ENCODE data around the gene SLC9A2. TPM values are rescaled to one million over a fixed set of nuclear protein-coding genes. Genes with fewer than 3 reads are reported as not detected.

Gene SLC9A2
- total and polyA plus RNA-seq, 2 of the 13 experiments (the other 11 are each of a cell fraction or from before 2014, with no cell fraction given) = 0.02 TPM; not detected in 1

DNA sequence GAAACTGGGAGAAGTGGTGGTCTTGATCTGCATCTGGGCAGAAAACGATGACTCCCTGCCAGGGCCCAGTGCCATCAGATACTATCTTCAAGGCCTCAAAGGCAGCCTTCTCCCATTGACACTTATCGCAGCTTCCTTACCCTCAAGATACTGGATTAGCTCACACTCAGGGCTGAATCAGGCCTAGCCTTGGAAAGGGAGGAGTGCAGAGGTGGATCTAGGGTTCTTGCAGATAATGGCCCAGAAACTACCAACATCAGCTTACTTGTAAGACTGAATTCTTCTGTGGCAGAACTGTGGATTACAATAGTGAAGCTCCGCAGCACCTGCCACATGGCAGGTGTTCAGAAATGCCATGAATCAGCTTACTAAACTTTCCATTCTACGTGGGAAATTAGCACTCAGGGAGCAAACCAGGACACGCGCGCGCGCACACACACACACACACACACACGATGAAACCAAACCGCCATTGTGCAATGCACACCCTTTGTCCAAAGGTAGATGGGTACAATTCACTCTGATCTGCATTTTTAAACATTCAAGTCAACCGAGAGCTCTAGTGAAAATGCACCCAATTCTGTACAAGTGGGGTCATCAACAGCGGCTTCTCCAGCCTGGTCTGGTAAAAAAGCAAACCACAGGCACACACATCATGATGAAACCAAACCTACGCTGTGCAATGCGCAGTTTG is 116.2 kb downstream of the SLC9A2 start (continued):
- TF ChIP-seq, protein P1, sequence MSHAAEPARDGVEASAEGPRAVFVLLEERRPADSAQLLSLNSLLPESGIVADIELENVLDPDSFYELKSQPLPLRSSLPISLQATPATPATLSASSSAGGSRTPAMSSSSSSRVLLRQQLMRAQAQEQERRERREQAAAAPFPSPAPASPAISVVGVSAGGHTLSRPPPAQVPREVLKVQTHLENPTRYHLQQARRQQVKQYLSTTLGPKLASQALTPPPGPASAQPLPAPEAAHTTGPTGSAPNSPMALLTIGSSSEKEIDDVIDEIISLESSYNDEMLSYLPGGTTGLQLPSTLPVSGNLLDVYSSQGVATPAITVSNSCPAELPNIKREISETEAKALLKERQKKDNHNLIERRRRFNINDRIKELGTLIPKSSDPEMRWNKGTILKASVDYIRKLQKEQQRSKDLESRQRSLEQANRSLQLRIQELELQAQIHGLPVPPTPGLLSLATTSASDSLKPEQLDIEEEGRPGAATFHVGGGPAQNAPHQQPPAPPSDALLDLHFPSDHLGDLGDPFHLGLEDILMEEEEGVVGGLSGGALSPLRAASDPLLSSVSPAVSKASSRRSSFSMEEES (CRISPR knock-in tag; IDR thresholded peaks at IDR 0.05) = no peak
- TF ChIP-seq ZNF136 (CRISPR knock-in tag; IDR thresholded peaks at IDR 0.05; ENCODE audit: low read depth) (no peak), FLYWCH1 (CRISPR knock-in tag; IDR thresholded peaks at IDR 0.05) (no peak), XRCC5 (optimal IDR thresholded peaks at IDR 0.05; ENCODE audit: low read length) (peak; percentile 11), ZNF572 (CRISPR knock-in tag; IDR thresholded peaks at IDR 0.05) (no peak), ZNF34 (CRISPR knock-in tag; IDR thresholded peaks at IDR 0.05; ENCODE audit: borderline replicate concordance) (no peak), REXO4 (CRISPR knock-in tag; IDR thresholded peaks at IDR 0.05; ENCODE audit: borderline replicate concordance) (no peak), HOXA5 (CRISPR knock-in tag; IDR thresholded peaks at IDR 0.05) (no peak), PHF20 (CRISPR knock-in tag; IDR thresholded peaks at IDR 0.05) (no peak), ZNF7 (CRISPR knock-in tag; IDR thresholded peaks at IDR 0.05) (no peak), KAT7 (CRISPR knock-in tag; IDR thresholded peaks at IDR 0.05; ENCODE audit: borderline replicate concordance) (peak; percentile 77), MYC (CRISPR knock-in tag; IDR thresholded peaks at IDR 0.05; ENCODE audit: borderline replicate concordance) (peak; percentile 61), EEA1 (CRISPR knock-in tag; IDR thresholded peaks at IDR 0.05; ENCODE audit: borderline replicate concordance) (no peak), ETV6 (CRISPR knock-in tag; conservative IDR thresholded peaks at IDR 0.05) (0 out of 2 replicates have a peak, but pooled peaks have one; percentile 33), CBX5 (CRISPR knock-in tag; IDR thresholded peaks at IDR 0.05; ENCODE audit: borderline replicate concordance) (no peak), ZBTB1 (CRISPR knock-in tag; IDR thresholded peaks at IDR 0.05; ENCODE audit: borderline replicate concordance) (no peak), BRD4 (CRISPR knock-in tag; IDR thresholded peaks at IDR 0.05) (no peak)
- TF ChIP-seq, protein P2, sequence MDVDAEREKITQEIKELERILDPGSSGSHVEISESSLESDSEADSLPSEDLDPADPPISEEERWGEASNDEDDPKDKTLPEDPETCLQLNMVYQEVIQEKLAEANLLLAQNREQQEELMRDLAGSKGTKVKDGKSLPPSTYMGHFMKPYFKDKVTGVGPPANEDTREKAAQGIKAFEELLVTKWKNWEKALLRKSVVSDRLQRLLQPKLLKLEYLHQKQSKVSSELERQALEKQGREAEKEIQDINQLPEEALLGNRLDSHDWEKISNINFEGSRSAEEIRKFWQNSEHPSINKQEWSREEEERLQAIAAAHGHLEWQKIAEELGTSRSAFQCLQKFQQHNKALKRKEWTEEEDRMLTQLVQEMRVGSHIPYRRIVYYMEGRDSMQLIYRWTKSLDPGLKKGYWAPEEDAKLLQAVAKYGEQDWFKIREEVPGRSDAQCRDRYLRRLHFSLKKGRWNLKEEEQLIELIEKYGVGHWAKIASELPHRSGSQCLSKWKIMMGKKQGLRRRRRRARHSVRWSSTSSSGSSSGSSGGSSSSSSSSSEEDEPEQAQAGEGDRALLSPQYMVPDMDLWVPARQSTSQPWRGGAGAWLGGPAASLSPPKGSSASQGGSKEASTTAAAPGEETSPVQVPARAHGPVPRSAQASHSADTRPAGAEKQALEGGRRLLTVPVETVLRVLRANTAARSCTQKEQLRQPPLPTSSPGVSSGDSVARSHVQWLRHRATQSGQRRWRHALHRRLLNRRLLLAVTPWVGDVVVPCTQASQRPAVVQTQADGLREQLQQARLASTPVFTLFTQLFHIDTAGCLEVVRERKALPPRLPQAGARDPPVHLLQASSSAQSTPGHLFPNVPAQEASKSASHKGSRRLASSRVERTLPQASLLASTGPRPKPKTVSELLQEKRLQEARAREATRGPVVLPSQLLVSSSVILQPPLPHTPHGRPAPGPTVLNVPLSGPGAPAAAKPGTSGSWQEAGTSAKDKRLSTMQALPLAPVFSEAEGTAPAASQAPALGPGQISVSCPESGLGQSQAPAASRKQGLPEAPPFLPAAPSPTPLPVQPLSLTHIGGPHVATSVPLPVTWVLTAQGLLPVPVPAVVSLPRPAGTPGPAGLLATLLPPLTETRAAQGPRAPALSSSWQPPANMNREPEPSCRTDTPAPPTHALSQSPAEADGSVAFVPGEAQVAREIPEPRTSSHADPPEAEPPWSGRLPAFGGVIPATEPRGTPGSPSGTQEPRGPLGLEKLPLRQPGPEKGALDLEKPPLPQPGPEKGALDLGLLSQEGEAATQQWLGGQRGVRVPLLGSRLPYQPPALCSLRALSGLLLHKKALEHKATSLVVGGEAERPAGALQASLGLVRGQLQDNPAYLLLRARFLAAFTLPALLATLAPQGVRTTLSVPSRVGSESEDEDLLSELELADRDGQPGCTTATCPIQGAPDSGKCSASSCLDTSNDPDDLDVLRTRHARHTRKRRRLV (CRISPR knock-in tag; IDR thresholded peaks at IDR 0.05) = no peak
- TF ChIP-seq, protein P3, sequence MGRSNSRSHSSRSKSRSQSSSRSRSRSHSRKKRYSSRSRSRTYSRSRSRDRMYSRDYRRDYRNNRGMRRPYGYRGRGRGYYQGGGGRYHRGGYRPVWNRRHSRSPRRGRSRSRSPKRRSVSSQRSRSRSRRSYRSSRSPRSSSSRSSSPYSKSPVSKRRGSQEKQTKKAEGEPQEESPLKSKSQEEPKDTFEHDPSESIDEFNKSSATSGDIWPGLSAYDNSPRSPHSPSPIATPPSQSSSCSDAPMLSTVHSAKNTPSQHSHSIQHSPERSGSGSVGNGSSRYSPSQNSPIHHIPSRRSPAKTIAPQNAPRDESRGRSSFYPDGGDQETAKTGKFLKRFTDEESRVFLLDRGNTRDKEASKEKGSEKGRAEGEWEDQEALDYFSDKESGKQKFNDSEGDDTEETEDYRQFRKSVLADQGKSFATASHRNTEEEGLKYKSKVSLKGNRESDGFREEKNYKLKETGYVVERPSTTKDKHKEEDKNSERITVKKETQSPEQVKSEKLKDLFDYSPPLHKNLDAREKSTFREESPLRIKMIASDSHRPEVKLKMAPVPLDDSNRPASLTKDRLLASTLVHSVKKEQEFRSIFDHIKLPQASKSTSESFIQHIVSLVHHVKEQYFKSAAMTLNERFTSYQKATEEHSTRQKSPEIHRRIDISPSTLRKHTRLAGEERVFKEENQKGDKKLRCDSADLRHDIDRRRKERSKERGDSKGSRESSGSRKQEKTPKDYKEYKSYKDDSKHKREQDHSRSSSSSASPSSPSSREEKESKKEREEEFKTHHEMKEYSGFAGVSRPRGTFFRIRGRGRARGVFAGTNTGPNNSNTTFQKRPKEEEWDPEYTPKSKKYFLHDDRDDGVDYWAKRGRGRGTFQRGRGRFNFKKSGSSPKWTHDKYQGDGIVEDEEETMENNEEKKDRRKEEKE (IDR thresholded peaks at IDR 0.05) = no peak
- TF ChIP-seq, protein P4, sequence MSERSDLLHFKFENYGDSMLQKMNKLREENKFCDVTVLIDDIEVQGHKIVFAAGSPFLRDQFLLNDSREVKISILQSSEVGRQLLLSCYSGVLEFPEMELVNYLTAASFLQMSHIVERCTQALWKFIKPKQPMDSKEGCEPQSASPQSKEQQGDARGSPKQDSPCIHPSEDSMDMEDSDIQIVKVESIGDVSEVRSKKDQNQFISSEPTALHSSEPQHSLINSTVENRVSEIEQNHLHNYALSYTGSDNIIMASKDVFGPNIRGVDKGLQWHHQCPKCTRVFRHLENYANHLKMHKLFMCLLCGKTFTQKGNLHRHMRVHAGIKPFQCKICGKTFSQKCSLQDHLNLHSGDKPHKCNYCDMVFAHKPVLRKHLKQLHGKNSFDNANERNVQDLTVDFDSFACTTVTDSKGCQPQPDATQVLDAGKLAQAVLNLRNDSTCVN (CRISPR knock-in tag; IDR thresholded peaks at IDR 0.05; ENCODE audit: borderline replicate concordance) = no peak

All from HepG2 (cell line).